ENCODE data around the gene TNFRSF19. TPM values are rescaled to one million over a fixed set of nuclear protein-coding genes. Genes with fewer than 3 reads are reported as not detected.

The TNFRSF19 gene
- total RNA-seq, 2 experiments from 2014 or later, result 0.06 to 0.08 TPM

DNA sequence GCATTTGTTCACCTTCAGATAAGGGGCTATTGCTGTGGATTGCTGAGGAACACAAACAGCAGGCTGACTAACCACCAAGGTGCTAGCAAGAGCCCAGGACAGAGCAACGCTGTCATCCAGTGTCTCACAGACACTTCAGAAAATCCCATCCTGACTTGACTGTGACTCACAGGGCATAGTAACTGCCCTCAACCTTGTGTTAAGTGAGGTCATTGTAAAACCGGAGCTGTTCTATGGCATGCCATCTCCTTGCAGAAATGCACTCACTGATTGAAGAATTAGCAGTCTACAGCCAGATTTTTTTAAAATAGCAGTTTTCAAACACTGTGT is 51.1 kb downstream of the TNFRSF19 start:
- DNase-seq, result no peak
- H3K27ac Mint-ChIP-seq, result no peak overlapping the region
- no peaks in the 10 kb centered on the region for H3K36me3 Mint-ChIP-seq
- no peaks in the 10 kb centered on the region for H3K9me3 Mint-ChIP-seq
- no peaks in the 10 kb centered on the region for H3K4me1 Mint-ChIP-seq
- H3K4me3 Mint-ChIP-seq, result no peak overlapping the region
- peaks cover 4% of the 10 kb centered on the region for H3K27me3 Mint-ChIP-seq

- H3K4me1 Mint-ChIP-seq, result no peaks in the 10 kb centered on the region
- no peak overlapping the region for H3K4me3 Mint-ChIP-seq
- H3K27ac Mint-ChIP-seq, result no peak overlapping the region
- H3K36me3 Mint-ChIP-seq, result no peaks in the 10 kb centered on the region
- H3K9me3 Mint-ChIP-seq, result no peaks in the 10 kb centered on the region
- DNase-seq, result no peak
- no peaks in the 10 kb centered on the region for H3K27me3 Mint-ChIP-seq
Observed at GRCh38 chr13:23622985-23623384, 52.8 kb downstream of the TNFRSF19 start.

GRCh38 chr13:23623394-23623793 is 53.2 kb downstream of the TNFRSF19 start:
- no peaks in the 10 kb centered on the region for H3K27me3 Mint-ChIP-seq
- no peaks in the 10 kb centered on the region for H3K4me1 Mint-ChIP-seq
- no peaks in the 10 kb centered on the region for H3K36me3 Mint-ChIP-seq
- H3K27ac Mint-ChIP-seq, result no peak overlapping the region
- no peaks in the 10 kb centered on the region for H3K9me3 Mint-ChIP-seq
- DNase-seq, result no peak
- H3K4me3 Mint-ChIP-seq, result no peak overlapping the region

- H3K9me3 Mint-ChIP-seq, result no peaks in the 10 kb centered on the region
- no peaks in the 10 kb centered on the region for H3K27me3 Mint-ChIP-seq
- H3K4me3 Mint-ChIP-seq, result no peak overlapping the region
- H3K27ac Mint-ChIP-seq, result no peak overlapping the region
- DNase-seq, result no peak
- no peaks in the 10 kb centered on the region for H3K36me3 Mint-ChIP-seq
- peaks cover 4% of the 10 kb centered on the region for H3K4me1 Mint-ChIP-seq
Observed at GRCh38 chr13:23626700-23627099, 56.5 kb downstream of the TNFRSF19 start.

GRCh38 chr13:23627410-23627809 is 57.2 kb downstream of the TNFRSF19 start:
- Mint-ChIP-seq H3K27ac (no peak overlapping the region), H3K27me3 (no peaks in the 10 kb centered on the region), H3K4me1 (peaks cover 4% of the 10 kb centered on the region), H3K36me3 (no peaks in the 10 kb centered on the region), H3K9me3 (no peaks in the 10 kb centered on the region), H3K4me3 (no peak overlapping the region)
- no peak for DNase-seq

DNA sequence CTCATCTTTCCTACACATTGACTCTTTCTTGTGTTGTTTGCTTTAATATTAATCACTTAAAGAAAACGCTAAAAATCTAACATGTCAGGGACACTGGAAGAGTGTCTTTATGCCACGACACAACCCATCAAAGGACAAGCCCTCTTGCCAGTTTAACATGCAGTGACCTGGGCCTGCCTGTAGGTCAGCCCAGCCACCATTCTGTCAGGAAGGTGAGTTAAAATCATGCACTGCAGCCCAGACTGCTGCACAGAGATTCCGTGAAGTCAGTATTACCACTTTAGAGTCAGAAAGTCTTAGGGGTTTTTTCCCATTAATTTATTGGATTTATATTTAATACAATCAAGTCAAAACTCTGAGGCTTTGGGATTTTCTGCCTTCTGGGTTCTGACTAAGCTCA is 58.0 kb downstream of the TNFRSF19 start:
- Mint-ChIP-seq H3K4me3 (no peak overlapping the region), H3K27me3 (no peaks in the 10 kb centered on the region), H3K4me1 (peaks cover 4% of the 10 kb centered on the region), H3K9me3 (no peaks in the 10 kb centered on the region), H3K36me3 (no peaks in the 10 kb centered on the region), H3K27ac (no peak overlapping the region)
- no peak for DNase-seq

- no peaks in the 10 kb centered on the region for H3K9me3 Mint-ChIP-seq
- H3K4me3 Mint-ChIP-seq, result no peak overlapping the region
- no peak overlapping the region for H3K27ac Mint-ChIP-seq
Observed at GRCh38 chr13:23628765-23629565, 58.8 kb downstream of the TNFRSF19 start.

DNA sequence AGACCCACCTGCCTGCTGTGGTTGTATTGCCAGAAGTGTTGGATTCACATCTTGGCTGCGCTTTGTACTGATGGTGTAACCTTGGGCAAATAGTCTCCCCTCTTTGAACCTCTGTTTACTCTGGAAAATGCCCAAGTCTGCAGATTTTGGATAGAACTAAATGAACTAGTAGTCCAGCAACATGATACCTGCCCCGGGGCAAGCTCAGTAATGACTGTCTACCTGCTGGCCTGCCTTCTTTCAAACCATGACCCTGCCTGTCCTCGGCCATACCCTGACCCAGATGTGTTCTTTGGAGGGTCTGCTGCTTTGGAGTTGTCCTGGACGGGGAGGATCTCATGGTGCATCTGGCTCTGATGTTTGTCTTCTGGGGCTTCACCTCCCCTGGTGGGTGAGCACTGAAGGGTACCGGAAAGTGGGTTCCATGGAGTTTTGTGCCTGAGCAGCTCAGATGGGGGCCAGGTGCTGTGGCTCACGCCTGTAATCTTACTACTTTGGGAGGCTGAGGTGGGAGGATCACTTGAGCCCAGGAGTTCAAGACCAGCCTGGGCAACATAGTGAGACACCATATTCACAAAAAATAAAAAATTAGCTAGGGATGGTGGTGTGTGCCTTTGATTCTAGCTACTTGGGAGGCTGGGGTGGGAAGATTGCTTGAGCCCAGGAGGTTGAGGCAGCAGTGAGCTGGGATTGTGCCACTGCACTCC is 59.5 kb downstream of the TNFRSF19 start:
- Mint-ChIP-seq H3K9me3 (no peaks in the 10 kb centered on the region), H3K4me3 (no peak overlapping the region), H3K36me3 (no peaks in the 10 kb centered on the region), H3K27me3 (no peaks in the 10 kb centered on the region), H3K4me1 (peaks cover 4% of the 10 kb centered on the region), H3K27ac (no peak overlapping the region)
- DNase-seq, result no peak

More at GRCh38 chr13:23628765-23629565, 58.8 kb downstream of the TNFRSF19 start:
- H3K27me3 Mint-ChIP-seq, result no peaks in the 10 kb centered on the region
- H3K4me1 Mint-ChIP-seq, result peaks cover 4% of the 10 kb centered on the region
- H3K36me3 Mint-ChIP-seq, result no peaks in the 10 kb centered on the region
- no peak for DNase-seq

- Mint-ChIP-seq H3K27ac (no peak overlapping the region), H3K4me1 (peaks cover 4% of the 10 kb centered on the region), H3K27me3 (no peaks in the 10 kb centered on the region), H3K4me3 (no peak overlapping the region), H3K36me3 (no peaks in the 10 kb centered on the region), H3K9me3 (no peaks in the 10 kb centered on the region)
- no peak for DNase-seq
Observed at GRCh38 chr13:23630349-23631093, 60.3 kb downstream of the TNFRSF19 start.

GRCh38 chr13:23631311-23632047 is 61.3 kb downstream of the TNFRSF19 start:
- Mint-ChIP-seq H3K4me1 (peaks cover 4% of the 10 kb centered on the region), H3K36me3 (no peaks in the 10 kb centered on the region), H3K27ac (no peak overlapping the region), H3K9me3 (no peaks in the 10 kb centered on the region), H3K27me3 (no peaks in the 10 kb centered on the region), H3K4me3 (no peak overlapping the region)
- no peak for DNase-seq

- H3K27me3 Mint-ChIP-seq, result no peaks in the 10 kb centered on the region
- H3K27ac Mint-ChIP-seq, result no peak overlapping the region
- H3K4me1 Mint-ChIP-seq, result peaks cover 4% of the 10 kb centered on the region
- no peak for DNase-seq
- H3K36me3 Mint-ChIP-seq, result no peaks in the 10 kb centered on the region
- H3K4me3 Mint-ChIP-seq, result no peak overlapping the region
- H3K9me3 Mint-ChIP-seq, result no peaks in the 10 kb centered on the region
Observed at GRCh38 chr13:23632048-23632582, 61.9 kb downstream of the TNFRSF19 start.

- Mint-ChIP-seq H3K4me1 (peaks cover 4% of the 10 kb centered on the region), H3K36me3 (no peaks in the 10 kb centered on the region), H3K4me3 (no peak overlapping the region), H3K27me3 (no peaks in the 10 kb centered on the region), H3K27ac (no peak overlapping the region), H3K9me3 (no peaks in the 10 kb centered on the region)
- no peak for DNase-seq
Observed at GRCh38 chr13:23632741-23633140, 62.5 kb downstream of the TNFRSF19 start.

DNA sequence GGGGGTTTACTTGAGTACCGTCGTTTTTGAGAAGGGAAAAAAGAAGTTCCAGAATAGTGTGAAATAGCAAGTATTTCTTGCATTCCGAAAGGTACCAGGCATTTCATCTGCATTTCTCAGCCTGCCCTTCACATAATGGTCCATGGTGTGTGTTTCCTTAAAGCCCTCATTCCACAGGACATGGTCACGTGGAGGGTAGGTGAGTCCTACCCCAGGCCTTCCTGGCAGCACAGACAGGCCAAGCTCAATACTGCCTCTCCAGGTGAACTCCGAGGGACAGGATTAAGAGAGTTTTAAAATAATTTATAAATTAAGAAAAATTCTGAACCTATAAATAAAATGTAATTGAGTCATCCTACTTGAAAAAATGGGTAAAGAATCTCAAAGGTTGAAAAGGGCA is 64.7 kb downstream of the TNFRSF19 start:
- Mint-ChIP-seq H3K9me3 (no peaks in the 10 kb centered on the region), H3K27ac (no peak overlapping the region), H3K4me1 (peaks cover 4% of the 10 kb centered on the region), H3K27me3 (no peaks in the 10 kb centered on the region), H3K36me3 (no peaks in the 10 kb centered on the region), H3K4me3 (no peak overlapping the region)
- no peak for DNase-seq

DNA sequence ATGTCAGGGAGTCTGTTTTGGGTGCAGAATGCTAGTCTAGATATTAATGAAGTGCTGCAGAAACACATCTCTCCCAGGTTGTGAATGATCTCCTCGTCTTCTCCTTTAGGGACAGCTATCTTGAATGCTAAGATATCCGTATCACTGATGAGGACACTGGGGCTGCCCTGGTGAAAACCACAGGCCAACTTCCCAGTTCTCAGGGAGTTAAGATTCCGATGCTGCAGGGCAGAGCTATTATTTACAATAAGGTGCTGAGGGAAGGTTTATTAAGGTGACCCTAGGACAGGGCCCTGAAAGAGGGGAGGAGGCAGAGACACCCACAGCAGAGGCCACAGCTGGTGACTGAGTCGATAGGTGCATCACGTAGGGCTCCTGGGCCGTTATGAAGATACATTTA is 66.1 kb downstream of the TNFRSF19 start:
- H3K4me3 Mint-ChIP-seq, result no peak overlapping the region
- no peaks in the 10 kb centered on the region for H3K4me1 Mint-ChIP-seq
- H3K27me3 Mint-ChIP-seq, result no peaks in the 10 kb centered on the region
- no peak overlapping the region for H3K27ac Mint-ChIP-seq
- no peaks in the 10 kb centered on the region for H3K36me3 Mint-ChIP-seq
- no peaks in the 10 kb centered on the region for H3K9me3 Mint-ChIP-seq
- no peak for DNase-seq

- no peaks in the 10 kb centered on the region for H3K27me3 Mint-ChIP-seq
- H3K4me3 Mint-ChIP-seq, result no peak overlapping the region
- no peaks in the 10 kb centered on the region for H3K36me3 Mint-ChIP-seq
- no peaks in the 10 kb centered on the region for H3K4me1 Mint-ChIP-seq
- H3K9me3 Mint-ChIP-seq, result no peaks in the 10 kb centered on the region
- no peak overlapping the region for H3K27ac Mint-ChIP-seq
- DNase-seq, result no peak
Observed at GRCh38 chr13:23637829-23638228, 67.6 kb downstream of the TNFRSF19 start.

Measured in activated naive CD8-positive, alpha-beta T cell treated with anti-CD3 and anti-CD28 coated beads for 36 hours (primary cell).